SK-N-SH treated with all-trans-retinoic acid at 6 μM for 48 hours (cell line): ENCODE results near the gene TTF2.

Experiments used
- ARNTL ChIP-seq: fragments of 450-650 bp; formaldehyde crosslinking; IDR thresholded peaks from 2 replicates; pipeline ENCODE4 v1.5.0; 2020; ENCODE audit warnings: low read depth, mild to moderate bottlenecking, moderate library complexity, borderline replicate concordance
- CSDC2 ChIP-seq: fragments of 250-450 bp; sonication (Bioruptor Pico); IDR thresholded peaks from 2 replicates; pipeline ENCODE4 v1.5.0; 2020; ENCODE audit warnings: mild to moderate bottlenecking, moderate library complexity
- CSRNP3 ChIP-seq: fragments of 250-450 bp; sonication (Bioruptor Pico); IDR thresholded peaks from 2 replicates; pipeline ENCODE4 v1.5.1; 2021; ENCODE audit warnings: mild to moderate bottlenecking, moderate library complexity
- GLIS3 ChIP-seq: fragments of 250-450 bp; sonication (Bioruptor Pico); IDR thresholded peaks from 2 replicates; pipeline ENCODE4 v1.5.0; 2020; ENCODE audit warnings: mild to moderate bottlenecking, moderate library complexity
- PPARA ChIP-seq: fragments of 250-450 bp; sonication (Bioruptor Pico); IDR thresholded peaks from 2 replicates; pipeline ENCODE4 v1.5.0; 2020; ENCODE audit warnings: mild to moderate bottlenecking, borderline replicate concordance
- RARB ChIP-seq: fragments of 250-450 bp; sonication (Bioruptor Pico); IDR thresholded peaks from 2 replicates; pipeline ENCODE4 v1.8.0; 2021; ENCODE audit warnings: mild to moderate bottlenecking, moderate library complexity
- TOX ChIP-seq: fragments of 250-450 bp; sonication (Bioruptor Pico); IDR thresholded peaks from 2 replicates; pipeline ENCODE4 v1.8.0; 2021; ENCODE audit warnings: mild to moderate bottlenecking, moderate library complexity, borderline replicate concordance
- ZC3H10 ChIP-seq: fragments of 250-450 bp; sonication (Bioruptor Pico); IDR thresholded peaks from 2 replicates; pipeline ENCODE4 v1.5.1; 2021; ENCODE audit warnings: mild to moderate bottlenecking, moderate library complexity
- TF ChIP-seq, protein P1 (sequence below): fragments of 250-450 bp; sonication (Bioruptor Pico); IDR thresholded peaks from 2 replicates; pipeline ENCODE4 v1.8.0; 2020; ENCODE audit warnings: mild to moderate bottlenecking, moderate library complexity, borderline replicate concordance
- TF ChIP-seq, protein P2 (sequence below): fragments of 250-450 bp; sonication (Bioruptor Pico); IDR thresholded peaks from 2 replicates; pipeline ENCODE4 v1.8.0; 2021; ENCODE audit warnings: low read depth, mild to moderate bottlenecking, moderate library complexity, borderline replicate concordance

DNA sequence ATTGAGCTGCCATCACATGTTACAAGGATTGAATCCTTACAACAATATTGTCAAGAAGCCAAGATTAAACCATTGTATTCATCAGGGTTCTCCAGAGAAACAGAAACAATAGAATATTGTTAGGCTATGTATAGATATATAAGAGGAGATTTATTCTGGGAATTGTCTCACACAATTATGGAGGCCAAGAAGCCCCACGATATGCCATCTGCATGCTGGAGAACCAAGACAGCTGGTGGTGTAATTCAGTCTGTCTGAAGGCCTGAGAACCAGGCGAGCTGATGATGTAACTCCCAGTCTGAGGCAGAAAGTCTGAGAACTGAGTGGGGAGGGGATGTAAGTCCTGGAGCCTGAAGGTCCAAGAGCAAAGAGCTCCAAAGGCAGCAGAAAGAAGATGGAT, 14.5 kb upstream of the TTF2 start:
- TF ChIP-seq TOX (CRISPR knock-in tag) (no peak), RARB (no peak), CSDC2 (no peak), CSRNP3 (CRISPR knock-in tag) (no peak), ARNTL (CRISPR knock-in tag) (no peak), ZC3H10 (no peak), PPARA (CRISPR knock-in tag) (no peak), GLIS3 (CRISPR knock-in tag) (no peak)
- TF ChIP-seq, protein P1, sequence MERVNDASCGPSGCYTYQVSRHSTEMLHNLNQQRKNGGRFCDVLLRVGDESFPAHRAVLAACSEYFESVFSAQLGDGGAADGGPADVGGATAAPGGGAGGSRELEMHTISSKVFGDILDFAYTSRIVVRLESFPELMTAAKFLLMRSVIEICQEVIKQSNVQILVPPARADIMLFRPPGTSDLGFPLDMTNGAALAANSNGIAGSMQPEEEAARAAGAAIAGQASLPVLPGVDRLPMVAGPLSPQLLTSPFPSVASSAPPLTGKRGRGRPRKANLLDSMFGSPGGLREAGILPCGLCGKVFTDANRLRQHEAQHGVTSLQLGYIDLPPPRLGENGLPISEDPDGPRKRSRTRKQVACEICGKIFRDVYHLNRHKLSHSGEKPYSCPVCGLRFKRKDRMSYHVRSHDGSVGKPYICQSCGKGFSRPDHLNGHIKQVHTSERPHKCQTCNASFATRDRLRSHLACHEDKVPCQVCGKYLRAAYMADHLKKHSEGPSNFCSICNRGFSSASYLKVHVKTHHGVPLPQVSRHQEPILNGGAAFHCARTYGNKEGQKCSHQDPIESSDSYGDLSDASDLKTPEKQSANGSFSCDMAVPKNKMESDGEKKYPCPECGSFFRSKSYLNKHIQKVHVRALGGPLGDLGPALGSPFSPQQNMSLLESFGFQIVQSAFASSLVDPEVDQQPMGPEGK: no peak
- TF ChIP-seq, protein P2, sequence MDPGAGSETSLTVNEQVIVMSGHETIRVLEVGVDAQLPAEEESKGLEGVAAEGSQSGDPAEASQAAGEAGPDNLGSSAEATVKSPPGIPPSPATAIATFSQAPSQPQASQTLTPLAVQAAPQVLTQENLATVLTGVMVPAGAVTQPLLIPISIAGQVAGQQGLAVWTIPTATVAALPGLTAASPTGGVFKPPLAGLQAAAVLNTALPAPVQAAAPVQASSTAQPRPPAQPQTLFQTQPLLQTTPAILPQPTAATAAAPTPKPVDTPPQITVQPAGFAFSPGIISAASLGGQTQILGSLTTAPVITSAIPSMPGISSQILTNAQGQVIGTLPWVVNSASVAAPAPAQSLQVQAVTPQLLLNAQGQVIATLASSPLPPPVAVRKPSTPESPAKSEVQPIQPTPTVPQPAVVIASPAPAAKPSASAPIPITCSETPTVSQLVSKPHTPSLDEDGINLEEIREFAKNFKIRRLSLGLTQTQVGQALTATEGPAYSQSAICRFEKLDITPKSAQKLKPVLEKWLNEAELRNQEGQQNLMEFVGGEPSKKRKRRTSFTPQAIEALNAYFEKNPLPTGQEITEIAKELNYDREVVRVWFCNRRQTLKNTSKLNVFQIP (CRISPR knock-in tag): no peak
